Cardiac fibroblast (primary cell): Measurements from ENCODE around the gene MYT1.

Experiments
- DNase-seq, 2 donors: peaks; one replicate each; pipeline versions ENCODE4 v3.0.0 to v3.0.0-alpha.2; 2010; ENCODE audit warnings: low read depth in 2 of 2
- H3K4me3 ChIP-seq, 2 donors: replicated peaks in 1 of 2; 1 replicate in 1 of 2; 2 replicates in 1 of 2; pipeline ENCODE4 v1.5.1; 2011; ENCODE audit warnings: low read depth in 2 of 2, low read length in 2 of 2, mild to moderate bottlenecking in 2 of 2, moderate library complexity in 1 of 2
- TF ChIP-seq, protein P1 (sequence below): IDR thresholded peaks from one replicate; pipeline ENCODE4 v1.5.1; 2011; ENCODE audit warnings: low read depth, mild to moderate bottlenecking, low read length, inconsistent platforms

MYT1 gene

DNA sequence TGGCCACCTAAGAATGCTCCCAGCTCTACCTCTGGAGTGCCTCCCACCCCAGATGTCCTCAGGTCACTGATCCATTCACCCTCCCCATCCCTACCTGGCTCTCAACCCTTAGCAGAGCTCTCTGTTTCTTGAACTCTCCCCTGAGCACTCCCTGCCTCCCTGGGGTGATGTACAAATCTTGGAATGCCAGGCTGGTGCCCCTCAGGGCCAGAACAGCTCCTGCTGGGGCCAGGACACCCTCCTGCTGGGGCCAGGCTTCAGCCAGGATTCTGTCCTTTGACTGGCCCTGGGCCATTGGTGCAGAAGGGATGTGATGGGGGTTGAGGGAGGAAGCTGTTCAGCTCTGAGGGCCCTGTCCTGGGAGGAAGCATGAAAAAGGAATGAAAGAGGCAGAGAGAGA, 30.0 kb downstream of the MYT1 start:
- TF ChIP-seq, protein P1, sequence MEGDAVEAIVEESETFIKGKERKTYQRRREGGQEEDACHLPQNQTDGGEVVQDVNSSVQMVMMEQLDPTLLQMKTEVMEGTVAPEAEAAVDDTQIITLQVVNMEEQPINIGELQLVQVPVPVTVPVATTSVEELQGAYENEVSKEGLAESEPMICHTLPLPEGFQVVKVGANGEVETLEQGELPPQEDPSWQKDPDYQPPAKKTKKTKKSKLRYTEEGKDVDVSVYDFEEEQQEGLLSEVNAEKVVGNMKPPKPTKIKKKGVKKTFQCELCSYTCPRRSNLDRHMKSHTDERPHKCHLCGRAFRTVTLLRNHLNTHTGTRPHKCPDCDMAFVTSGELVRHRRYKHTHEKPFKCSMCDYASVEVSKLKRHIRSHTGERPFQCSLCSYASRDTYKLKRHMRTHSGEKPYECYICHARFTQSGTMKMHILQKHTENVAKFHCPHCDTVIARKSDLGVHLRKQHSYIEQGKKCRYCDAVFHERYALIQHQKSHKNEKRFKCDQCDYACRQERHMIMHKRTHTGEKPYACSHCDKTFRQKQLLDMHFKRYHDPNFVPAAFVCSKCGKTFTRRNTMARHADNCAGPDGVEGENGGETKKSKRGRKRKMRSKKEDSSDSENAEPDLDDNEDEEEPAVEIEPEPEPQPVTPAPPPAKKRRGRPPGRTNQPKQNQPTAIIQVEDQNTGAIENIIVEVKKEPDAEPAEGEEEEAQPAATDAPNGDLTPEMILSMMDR = no peak
- DNase-seq = no peak

DNA sequence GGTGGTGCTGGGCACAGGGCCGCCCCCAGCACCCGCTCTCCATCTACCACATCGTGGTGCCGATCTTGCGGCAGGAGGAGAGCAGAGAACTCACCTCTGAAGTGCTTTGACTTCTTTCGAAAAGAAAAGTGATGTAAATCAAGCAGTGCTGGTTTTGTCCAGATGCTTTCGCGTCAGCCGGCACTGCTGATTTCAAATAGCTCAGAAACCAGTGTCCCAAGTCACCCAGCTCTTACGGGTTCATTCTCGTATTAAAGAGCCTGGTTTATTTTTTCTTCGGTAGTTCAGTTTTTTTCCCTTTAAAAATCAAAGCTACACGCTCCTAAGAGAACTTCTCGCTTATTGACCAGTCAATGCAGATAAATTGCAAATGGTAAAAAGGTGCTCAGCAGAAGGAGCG, 32.1 kb downstream of the MYT1 start:
- DNase-seq = no peak
- TF ChIP-seq, protein P1 = no peak
- H3K4me3 ChIP-seq = no peak overlapping the region

More for the DNA sequence above, 30.0 kb downstream of the MYT1 start:
- H3K4me3 ChIP-seq = no peak overlapping the region

DNA sequence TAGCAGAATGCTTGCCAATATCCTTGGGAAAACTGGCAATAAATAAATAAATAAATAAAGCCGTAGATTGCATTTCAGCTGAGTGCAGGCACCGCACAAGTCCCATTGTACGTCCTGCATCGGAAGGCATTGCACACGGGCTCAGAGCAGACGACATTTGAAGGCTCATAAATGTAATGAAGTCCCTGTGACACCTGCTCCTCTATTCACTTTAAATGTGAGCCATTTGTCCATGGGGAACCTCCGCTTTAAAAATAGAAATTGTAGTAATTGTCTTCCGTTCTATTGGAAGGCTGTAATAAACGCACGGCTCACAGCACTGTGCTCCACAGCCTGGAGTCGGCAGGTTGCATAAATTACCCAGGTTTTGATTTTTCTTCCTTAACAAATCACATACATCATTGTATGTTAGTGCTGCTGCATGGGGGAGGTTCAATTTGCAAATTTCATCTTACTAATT, 32.6 kb downstream of the MYT1 start:
- TF ChIP-seq, protein P1 = no peak
- H3K4me3 ChIP-seq = no peak overlapping the region
- DNase-seq = no peak

DNA sequence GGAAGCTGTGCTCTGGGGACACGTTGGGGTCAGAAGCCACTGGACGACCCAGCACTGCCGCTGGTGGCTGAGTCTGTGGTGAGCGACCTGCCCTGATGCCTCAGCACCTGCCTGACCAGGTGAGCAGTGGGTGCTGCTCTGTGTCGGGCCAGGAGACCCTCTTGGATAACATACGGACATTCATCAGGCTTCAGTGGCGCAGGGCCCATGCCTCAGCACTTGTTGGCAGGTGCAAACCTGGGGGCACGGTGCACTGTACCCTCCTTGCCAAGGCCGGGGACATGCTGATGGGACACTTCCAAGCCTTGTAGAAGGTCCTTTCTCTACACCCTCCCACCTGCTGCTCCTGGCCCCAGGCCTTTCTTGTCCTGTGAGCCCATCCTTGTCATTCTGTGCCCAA, 34.1 kb downstream of the MYT1 start:
- H3K4me3 ChIP-seq = no peak overlapping the region
- no peak for DNase-seq
- TF ChIP-seq, protein P1 = no peak

DNA sequence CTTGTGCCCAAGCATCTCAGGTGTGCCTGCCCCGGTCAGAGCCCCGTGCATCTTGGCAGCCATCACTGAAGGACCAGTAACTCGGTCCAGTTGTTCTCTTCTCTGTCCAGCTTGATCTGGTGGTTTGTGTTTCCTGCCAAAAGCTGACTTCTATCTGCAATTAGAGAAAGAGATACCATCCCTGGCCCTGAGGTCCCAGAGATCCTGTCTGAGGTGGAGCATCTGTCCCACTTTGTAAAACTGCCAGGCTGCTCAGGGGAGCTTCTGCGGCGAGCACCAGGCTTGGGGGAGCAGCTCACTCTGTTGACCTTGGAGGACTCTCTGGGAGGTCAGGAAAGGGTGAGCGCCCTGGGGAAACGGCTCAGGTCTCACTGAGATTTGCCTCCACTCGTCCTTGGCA, 35.1 kb downstream of the MYT1 start:
- TF ChIP-seq, protein P1 = no peak
- DNase-seq = no peak
- H3K4me3 ChIP-seq = no peak overlapping the region

DNA sequence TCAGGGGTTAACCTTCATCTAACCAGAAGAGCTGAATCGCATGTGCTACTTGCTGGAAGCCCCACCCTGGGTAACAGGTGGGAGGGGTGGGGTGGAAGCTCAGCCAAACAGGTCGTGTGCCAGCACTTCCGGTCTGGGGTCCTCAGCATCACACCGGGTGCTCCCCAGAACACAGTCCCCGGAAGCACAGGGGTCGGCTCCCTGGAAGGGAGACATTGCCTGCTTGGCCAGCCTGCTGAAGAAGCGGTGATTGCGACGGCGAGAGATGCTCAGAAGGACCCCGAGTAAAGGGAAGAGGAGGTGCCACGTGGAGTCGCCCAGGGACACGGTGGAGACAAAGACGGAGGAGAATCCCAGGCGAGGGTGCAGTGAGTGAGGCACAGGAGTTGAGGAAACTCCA, 36.5 kb downstream of the MYT1 start:
- H3K4me3 ChIP-seq = no peak overlapping the region
- no peak for DNase-seq
- TF ChIP-seq, protein P1 = no peak

DNA sequence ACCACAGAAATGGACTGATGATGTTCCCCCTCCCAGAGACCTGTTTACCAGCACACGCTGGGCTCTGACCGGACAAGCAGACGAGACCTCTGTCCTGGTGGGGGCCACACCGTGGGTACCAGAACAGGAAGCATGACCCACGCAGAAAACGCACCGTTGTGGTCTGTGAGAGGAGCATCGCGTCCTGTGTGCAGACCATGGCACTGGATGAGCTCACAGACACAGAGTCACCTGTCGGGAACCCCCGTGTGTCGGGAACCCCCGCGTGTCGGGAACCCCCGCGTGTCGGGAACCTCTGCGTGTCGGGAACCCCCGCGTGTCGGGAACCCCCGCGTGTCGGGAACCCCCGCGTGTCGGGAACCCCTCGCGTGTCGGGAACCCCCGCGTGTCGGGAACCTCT, 37.4 kb downstream of the MYT1 start:
- H3K4me3 ChIP-seq = no peak overlapping the region
- no peak for DNase-seq

More for the DNA sequence above, 37.4 kb downstream of the MYT1 start:
- TF ChIP-seq, protein P1 = no peak
